WTC11 (cell line): ENCODE data around the gene ZNF80.

Experiments used
- ATF2 ChIP-seq: sonication (generic); formaldehyde crosslinking; IDR thresholded peaks from 2 replicates; pipeline ENCODE4 v1.8.1; 2022; ENCODE audit warnings: low read depth, missing genetic modification reagents, borderline replicate concordance
- ATF3 ChIP-seq: sonication (generic); formaldehyde crosslinking; conservative IDR thresholded peaks from 2 replicates; pipeline ENCODE4 v1.8.1; 2022; ENCODE audit warnings: mild to moderate bottlenecking, missing genetic modification reagents
- CBFB ChIP-seq: sonication (generic); formaldehyde crosslinking; IDR thresholded peaks from 2 replicates; pipeline ENCODE4 v1.8.1; 2022; ENCODE audit warnings: mild to moderate bottlenecking, low read depth, missing genetic modification reagents
- CTCF ChIP-seq: fragments of 200-600 bp; IDR thresholded peaks from 2 replicates; pipeline ENCODE4 v1.8.0; 2022; ENCODE audit warnings: antibody characterized with exemption
- E2F1 ChIP-seq: sonication (generic); formaldehyde crosslinking; IDR thresholded peaks from 2 replicates; pipeline ENCODE4 v1.8.0; 2022; ENCODE audit warnings: mild to moderate bottlenecking, missing genetic modification reagents
- ELF4 ChIP-seq: sonication (generic); formaldehyde crosslinking; IDR thresholded peaks from 2 replicates; pipeline ENCODE4 v1.8.1; 2022; ENCODE audit warnings: low read depth, mild to moderate bottlenecking, moderate library complexity, missing genetic modification reagents
- FOXK1 ChIP-seq: sonication (generic); formaldehyde crosslinking; IDR thresholded peaks from 2 replicates; pipeline ENCODE4 v1.8.0; 2022; ENCODE audit warnings: mild to moderate bottlenecking, moderate library complexity, missing genetic modification reagents
- GABPB1 ChIP-seq: sonication (generic); formaldehyde crosslinking; IDR thresholded peaks from 2 replicates; pipeline ENCODE4 v1.8.1; 2023; ENCODE audit warnings: mild to moderate bottlenecking, missing genetic modification reagents
- IRF2 ChIP-seq: sonication (generic); formaldehyde crosslinking; IDR thresholded peaks from 2 replicates; pipeline ENCODE4 v1.8.0; 2022; ENCODE audit warnings: low read depth, missing genetic modification reagents, borderline replicate concordance
- JUN ChIP-seq: sonication (generic); formaldehyde crosslinking; IDR thresholded peaks from 2 replicates; pipeline ENCODE4 v1.8.0; 2023; ENCODE audit warnings: mild to moderate bottlenecking, missing genetic modification reagents
- SMAD4 ChIP-seq: sonication (generic); formaldehyde crosslinking; IDR thresholded peaks from 2 replicates; pipeline ENCODE4 v1.8.0; 2022; ENCODE audit warnings: mild to moderate bottlenecking, missing genetic modification reagents
- SP1 ChIP-seq: sonication (generic); formaldehyde crosslinking; conservative IDR thresholded peaks from 2 replicates; pipeline ENCODE4 v1.8.1; 2022; ENCODE audit warnings: missing genetic modification reagents
- STAT6 ChIP-seq: sonication (generic); formaldehyde crosslinking; conservative IDR thresholded peaks from 2 replicates; pipeline ENCODE4 v1.8.1; 2023; ENCODE audit warnings: mild to moderate bottlenecking, low read depth, missing genetic modification reagents, moderate library complexity
- ZNF512 ChIP-seq: sonication (generic); formaldehyde crosslinking; IDR thresholded peaks from 2 replicates; pipeline ENCODE4 v1.8.1; 2022; ENCODE audit warnings: missing genetic modification reagents, borderline replicate concordance

GRCh38 chr3:114253505-114253904, 16.1 kb upstream of the ZNF80 start:
- TF ChIP-seq CTCF, result no peak
- no peak for TF ChIP-seq ATF3 (CRISPR knock-in tag)
- TF ChIP-seq FOXK1 (CRISPR knock-in tag), result no peak
- TF ChIP-seq CBFB (CRISPR knock-in tag), result no peak
- TF ChIP-seq SP1, result no peak
- no peak for TF ChIP-seq ELF4 (CRISPR knock-in tag)
- no peak for TF ChIP-seq IRF2
- TF ChIP-seq SMAD4, result no peak
- TF ChIP-seq ZNF512, result no peak
- TF ChIP-seq ATF2 (CRISPR knock-in tag), result no peak
- no peak for TF ChIP-seq GABPB1 (CRISPR knock-in tag)
- no peak for TF ChIP-seq STAT6 (CRISPR knock-in tag)
- no peak for TF ChIP-seq E2F1 (CRISPR knock-in tag)
- no peak for TF ChIP-seq JUN (CRISPR knock-in tag)
